H1 (cell line): Measurements from ENCODE around the gene CCT4. TPM values are rescaled to one million over a fixed set of nuclear protein-coding genes. Genes with fewer than 3 reads are reported as not detected.

Experiments used
- CTCF ChIA-PET: fragments of 300-600 bp; sonication (Branson Sonifier 250); formaldehyde crosslinking; loops from one replicate; lab custom pipeline; 2021; ENCODE audit not compliant: partially characterized antibody; lab: Charles Lee
- POLR2A ChIA-PET: fragments of 300-600 bp; sonication (Branson Sonifier 250); formaldehyde crosslinking; loops from one replicate; lab custom pipeline; 2021; ENCODE audit warnings: inconsistent platforms; ENCODE audit not compliant: partially characterized antibody; lab: Charles Lee
- DNase-seq, 2 experiments: peaks; one replicate each; pipeline versions ENCODE4 v3.0.0 to v3.0.0-alpha.2; 2010 to 2022; ENCODE audit warnings: low spot score in 2 of 2, low read depth in 1 of 2, mixed read lengths in 1 of 2
- FAIRE-seq: peaks from 2 replicates; lab custom pipeline; 2011; peaks lifted over from hg19 to GRCh38; lab: Jason Lieb, UNC
- H2AFZ ChIP-seq: 2 replicates; pipeline ENCODE4 v1.8.1; 2012; ENCODE audit warnings: low read length, inconsistent platforms
- H2AK5ac ChIP-seq: 2 replicates; pipeline ENCODE4 v1.6.1; 2013; ENCODE audit warnings: low read depth, low read length
- H2BK120ac ChIP-seq: replicated peaks from 2 replicates; pipeline ENCODE3; 2013; ENCODE audit warnings: low read depth, low read length, inconsistent platforms
- H2BK12ac ChIP-seq: 2 replicates; pipeline ENCODE4 v1.6.1; 2013; ENCODE audit warnings: low read depth, low read length
- H2BK15ac ChIP-seq: 2 replicates; pipeline ENCODE4 v1.6.1; 2013; ENCODE audit warnings: low read length
- H2BK20ac ChIP-seq: 2 replicates; pipeline ENCODE4 v1.6.1; 2013; ENCODE audit warnings: low read length
- H2BK5ac ChIP-seq: 2 replicates; pipeline ENCODE4 v1.6.1; 2013; ENCODE audit warnings: low read depth, low read length
- H3K14ac ChIP-seq: 2 replicates; pipeline ENCODE4 v1.6.1; 2013; ENCODE audit warnings: inconsistent platforms; ENCODE audit not compliant: insufficient read length
- H3K18ac ChIP-seq: 2 replicates; pipeline ENCODE4 v1.6.1; 2013; ENCODE audit warnings: low read length; ENCODE audit errors: extremely low read depth
- H3K23ac ChIP-seq: 2 replicates; pipeline ENCODE4 v1.6.1; 2013; ENCODE audit warnings: inconsistent platforms; ENCODE audit not compliant: insufficient read length
- H3K23me2 ChIP-seq: 2 replicates; pipeline ENCODE4 v1.6.1; 2013; ENCODE audit warnings: low read depth, low read length
- H3K27ac ChIP-seq: 2 replicates; pipeline ENCODE4 v1.6.1; 2011; ENCODE audit warnings: low read depth, low read length, inconsistent platforms
- H3K27me3 ChIP-seq, 4 experiments: replicated peaks in 1 of 4; 1 replicate in 1 of 4; 2 replicates in 3 of 4; pipeline versions ENCODE4 v1.6.1 to v1.8.1; 2011 to 2013; ENCODE audit warnings: low read length in 3 of 4, mild to moderate bottlenecking in 3 of 4, inconsistent platforms in 2 of 4, mixed read lengths in 2 of 4, moderate library complexity in 1 of 4; ENCODE audit not compliant: control insufficient read depth in 3 of 4, insufficient read depth in 3 of 4; ENCODE audit errors: extremely low read depth in 1 of 4
- H3K36me3 ChIP-seq, 4 experiments: 2 replicates each; pipeline versions ENCODE4 v1.6.1 to v1.8.1; 2011 to 2013; ENCODE audit warnings: mild to moderate bottlenecking in 4 of 4, low read length in 3 of 4, moderate library complexity in 2 of 4, control low read depth in 1 of 4, inconsistent platforms in 1 of 4; ENCODE audit not compliant: insufficient read depth in 4 of 4, control insufficient read depth in 2 of 4
- H3K4ac ChIP-seq: replicated peaks from 2 replicates; pipeline ENCODE3; 2013; ENCODE audit warnings: low read length, low read depth, mixed read lengths, inconsistent platforms; ENCODE audit not compliant: insufficient read length
- H3K4me1 ChIP-seq, 4 experiments: replicated peaks in 1 of 4; 1 replicate in 1 of 4; 2 replicates in 3 of 4; pipeline versions ENCODE4 v1.6.1 to v1.8.1; 2011 to 2013; ENCODE audit warnings: low read length in 3 of 4, inconsistent platforms in 2 of 4, mixed read lengths in 1 of 4; ENCODE audit not compliant: insufficient read depth in 4 of 4, control insufficient read depth in 3 of 4
- H3K4me2 ChIP-seq, 2 experiments: 2 replicates each; pipeline versions ENCODE4 v1.6.1 to v1.8.1; 2011 to 2013; ENCODE audit warnings: low read depth in 2 of 2, low read length in 2 of 2, control low read depth in 1 of 2, inconsistent platforms in 1 of 2, mild to moderate bottlenecking in 1 of 2; ENCODE audit not compliant: insufficient read depth in 1 of 2
- H3K4me3 ChIP-seq, 4 experiments: fragments of 200-600, 300-600 bp in 1 of 4; sonication (generic), shearing (Covaris generic), sonication (Bioruptor Twin) in 1 of 4; 2 replicates each; pipeline versions ENCODE4 v1.5.1 to v1.8.1; 2011 to 2016; ENCODE audit warnings: low read length in 4 of 4, low read depth in 3 of 4, control low read depth in 2 of 4, inconsistent platforms in 2 of 4, mild to moderate bottlenecking in 2 of 4, mixed read lengths in 1 of 4, moderate library complexity in 1 of 4; ENCODE audit not compliant: insufficient read depth in 2 of 4; ENCODE audit errors: extremely low read depth in 1 of 4
- H3K56ac ChIP-seq: replicated peaks from 2 replicates; pipeline ENCODE3; 2013; ENCODE audit warnings: low read depth, mild to moderate bottlenecking, mixed read lengths, low read length, inconsistent platforms; ENCODE audit not compliant: insufficient read length
- H3K79me1 ChIP-seq: 2 replicates; pipeline ENCODE4 v1.6.1; 2013; ENCODE audit warnings: low read depth, low read length, control low read depth
- H3K79me2 ChIP-seq, 2 experiments: 2 replicates each; pipeline versions ENCODE4 v1.6.1 to v1.8.1; 2012 to 2013; ENCODE audit warnings: low read length in 2 of 2, mild to moderate bottlenecking in 2 of 2, inconsistent platforms in 1 of 2; ENCODE audit not compliant: insufficient read depth in 2 of 2, control insufficient read depth in 1 of 2
- H3K9ac ChIP-seq, 4 experiments: replicated peaks in 1 of 4; 1 replicate in 1 of 4; 2 replicates in 3 of 4; pipeline versions ENCODE4 v1.6.1 to v1.8.1; 2011 to 2013; ENCODE audit warnings: low read depth in 3 of 4, low read length in 3 of 4, control low read depth in 2 of 4, mild to moderate bottlenecking in 2 of 4, moderate library complexity in 2 of 4, inconsistent platforms in 1 of 4; ENCODE audit errors: extremely low read depth in 1 of 4
- H3K9me3 ChIP-seq, 2 experiments: 2 replicates each; pipeline versions ENCODE4 v1.6.1 to v1.8.1; 2012 to 2013; ENCODE audit warnings: mild to moderate bottlenecking in 2 of 2, moderate library complexity in 2 of 2, control low read depth in 1 of 2, inconsistent platforms in 1 of 2, low read depth in 1 of 2, low read length in 1 of 2, mixed read lengths in 1 of 2; ENCODE audit not compliant: insufficient read depth in 2 of 2
- H4K20me1 ChIP-seq, 2 experiments: replicated peaks in 1 of 2; 2 replicates each; pipeline versions ENCODE3 to v1.8.1; 2011 to 2013; ENCODE audit warnings: inconsistent platforms in 2 of 2, low read length in 2 of 2, mild to moderate bottlenecking in 1 of 2; ENCODE audit not compliant: insufficient read depth in 2 of 2, control insufficient read depth in 1 of 2
- H4K5ac ChIP-seq: 2 replicates; pipeline ENCODE4 v1.6.1; 2013; ENCODE audit warnings: low read length, low read depth, mixed read lengths, inconsistent platforms; ENCODE audit not compliant: insufficient read length
- H4K8ac ChIP-seq: 2 replicates; pipeline ENCODE4 v1.8.0; 2013; ENCODE audit warnings: mild to moderate bottlenecking, moderate library complexity, low read length, inconsistent platforms; ENCODE audit not compliant: insufficient read depth; ENCODE audit errors: extremely low read depth
- H4K91ac ChIP-seq: replicated peaks from 2 replicates; pipeline ENCODE3; 2013; ENCODE audit warnings: low read length, mixed read lengths, inconsistent platforms; ENCODE audit not compliant: insufficient read length
- ASH2L ChIP-seq: fragments of 200-600, 300-600 bp; sonication (generic); IDR thresholded peaks from one replicate; pipeline ENCODE4 v1.7.1; 2017; ENCODE audit warnings: low read length
- CBX5 ChIP-seq: fragments of 300-800, 300-1000 bp; sonication (generic); IDR thresholded peaks from 2 replicates; pipeline ENCODE4 v1.7.1; 2016; ENCODE audit warnings: antibody characterized with exemption, low read length, low read depth
- KDM5A ChIP-seq: fragments of 200-600 bp; IDR thresholded peaks from 2 replicates; pipeline ENCODE4 v1.7.1; 2012; ENCODE audit warnings: mild to moderate bottlenecking, low read length, inconsistent platforms, mixed read lengths
- PHF8 ChIP-seq: fragments of 200-600 bp; sonication (generic); conservative IDR thresholded peaks from 2 replicates; pipeline ENCODE4 v1.7.1; 2012; ENCODE audit warnings: low read depth, mild to moderate bottlenecking, inconsistent platforms, low read length, moderate library complexity
- POU5F1 ChIP-seq: IDR thresholded peaks from 2 replicates; pipeline ENCODE4 v1.6.1; 2011; ENCODE audit warnings: low read depth, mild to moderate bottlenecking, low read length, moderate library complexity
- SAP30 ChIP-seq: fragments of 300-600 bp; sonication (generic); IDR thresholded peaks from 2 replicates; pipeline ENCODE4 v1.7.1; 2012; ENCODE audit warnings: low read length, moderate library complexity, mild to moderate bottlenecking, inconsistent platforms; ENCODE audit not compliant: insufficient read depth, insufficient replicate concordance
- SIN3A ChIP-seq, 2 experiments: IDR thresholded peaks in 1 of 2; conservative IDR thresholded peaks in 1 of 2; 2 replicates each; pipeline ENCODE4 v1.6.1; 2011 to 2012; ENCODE audit warnings: low read length in 2 of 2, improper control_type of control experiment in 1 of 2, low read depth in 1 of 2, mild to moderate bottlenecking in 1 of 2
- SIX5 ChIP-seq: IDR thresholded peaks from 2 replicates; pipeline ENCODE4 v1.6.1; 2011; ENCODE audit warnings: mild to moderate bottlenecking, low read depth, low read length
- SP1 ChIP-seq: IDR thresholded peaks from 2 replicates; pipeline ENCODE4 v1.6.1; 2011; ENCODE audit warnings: low read depth, low read length
- TBP ChIP-seq: IDR thresholded peaks from 2 replicates; pipeline ENCODE4 v1.6.1; 2011; ENCODE audit warnings: low read depth, low read length, improper control_type of control experiment
- ZNF274 ChIP-seq: IDR thresholded peaks from 2 replicates; pipeline ENCODE4 v1.7.0; 2012; ENCODE audit warnings: low read length, borderline replicate concordance; ENCODE audit errors: extremely low read depth
- WGBS, 2 experiments: shearing (Covaris generic) in 1 of 2; methylation state at CpG; one replicate each; pipeline versions ENCODE4 v1.1.6 to v1.1.7; 2013 to 2015; ENCODE audit warnings: low lambda C conversion rate in 2 of 2, mixed read lengths in 2 of 2, inconsistent platforms in 1 of 2, low coverage in 1 of 2, missing lambda C conversion rate in 1 of 2; ENCODE audit not compliant: insufficient replicate concordance in 2 of 2, insufficient coverage in 1 of 2, insufficient read length in 1 of 2; ENCODE audit errors: extremely low coverage in 1 of 2, missing lambda C conversion rate in 1 of 2; 5-methylcytosine and 5-hydroxymethylcytosine counted together
- polyA plus RNA-seq, 7 experiments: library from polyadenylated mRNA; depleted of rRNA in 3 of 7; stranded (reverse) in 5 of 7; unstranded in 2 of 7; fragments of >200 nt in 5 of 7; fragments of 200-250 nt in 2 of 7; gene quantifications; 1 replicate in 5 of 7; 2 replicates in 1 of 7; 4 replicates in 1 of 7; pipeline versions ENCODE4 v1.2.1 to v1.2.3, GENCODE V29; 2011 to 2013; ENCODE audit warnings: missing spikeins in 2 of 7, mixed read lengths in 2 of 7
- total RNA-seq: library from RNA; stranded (reverse); fragmentation: NEBNext Ultra II Directional; extraction: Animal tissue kit (Norgen Biotek cat#: 25700); gene quantifications from 2 replicates; pipeline ENCODE4 v1.2.1, GENCODE V29; 2021
- TF ChIP-seq, protein P1 (sequence below): IDR thresholded peaks from 2 replicates; pipeline ENCODE4 v1.6.1; 2011; ENCODE audit warnings: low read length, improper control_type of control experiment

Gene CCT4
- total and polyA plus RNA-seq, 2 of the 8 experiments (the other 6 are each of a cell fraction or from before 2014, with no cell fraction given): 129 to 359 TPM

DNA sequence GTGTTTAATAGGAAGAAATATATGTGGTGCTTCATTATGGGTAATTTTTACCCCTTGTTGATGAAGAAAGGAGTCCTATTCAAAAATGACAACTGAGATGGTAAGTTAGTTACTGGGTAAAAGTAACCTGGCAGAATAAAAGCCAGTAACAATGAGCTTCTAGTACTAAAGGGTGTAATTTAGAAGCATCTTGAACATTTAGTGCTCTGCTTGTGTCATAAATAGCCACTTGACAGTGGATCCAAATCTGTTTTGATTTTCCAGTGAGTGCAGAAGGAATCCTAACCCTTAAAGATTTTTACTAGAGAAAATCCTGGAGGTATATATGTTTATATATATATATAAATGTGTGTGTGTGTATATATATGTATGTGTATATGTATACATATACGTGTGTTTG lies 32.1 kb upstream of the CCT4 start:
- Histone ChIP-seq H2BK15ac (no peak overlapping the region), H3K36me3 (0 out of 8 replicates have a peak, but pooled peaks cover 0 to 3% (median 0%) of the 10 kb centered on the region in 4 experiments), H3K9ac (no peak overlapping the region), H3K27ac (no peak overlapping the region), H2BK12ac (no peak overlapping the region), H2AK5ac (no peak overlapping the region), H4K5ac (no peak overlapping the region), H2AFZ (no peak overlapping the region), H3K4me2 (no peak overlapping the region), H3K9me3 (no peaks in the 10 kb centered on the region), H2BK120ac (no peak overlapping the region), H3K14ac (no peak overlapping the region), H3K23me2 (0 out of 2 replicates have a peak, but pooled peaks cover 2% of the 10 kb centered on the region), H3K56ac (no peak overlapping the region), H4K91ac (no peak overlapping the region), H3K4me3 (no peak overlapping the region), H2BK20ac (no peak overlapping the region), H4K8ac (no peak overlapping the region), H3K27me3 (0 out of 7 replicates have a peak, but pooled peaks cover 0 to 2% (median 0%) of the 10 kb centered on the region in 4 experiments), H2BK5ac (no peak overlapping the region), H3K18ac (no peak overlapping the region), H3K23ac (no peak overlapping the region), H3K79me1 (no peaks in the 10 kb centered on the region), H4K20me1 (no peaks in the 10 kb centered on the region), H3K79me2 (no peaks in the 10 kb centered on the region), H3K4ac (no peak overlapping the region), H3K4me1 (no peaks in the 10 kb centered on the region)
- POLR2A ChIA-PET: no interaction called here
- CTCF ChIA-PET: interaction anchor here (0.6 to 1.2 kb wide), 5 partner anchors 10 to 375 kb away, joined by 3 to 6 read pairs (median 3); no protein-coding TSS in a partner anchor
- no peak for DNase-seq
- WGBS, 2 experiments: 71% methylated on average over 1 of the region's 1 CpG; no CpG with 5 or more reads in 1 of the 2 experiments
- no peak for FAIRE-seq
- TF ChIP-seq ASH2L: no peak
- no peak for TF ChIP-seq PHF8
- no peak for TF ChIP-seq KDM5A
- TF ChIP-seq SIX5: no peak
- no peak for TF ChIP-seq SIN3A (conservative IDR thresholded peaks at IDR 0.05 in 1 of 2, IDR thresholded peaks at IDR 0.05 in 1 of 2; ENCODE audit: low read depth in 1 of 2, low read length in 2 of 2)
- TF ChIP-seq SP1: no peak
- no peak for TF ChIP-seq SAP30
- TF ChIP-seq ZNF274: no peak
- TF ChIP-seq TBP: no peak
- TF ChIP-seq CBX5: no peak
- TF ChIP-seq POU5F1: no peak
- TF ChIP-seq, protein P1, sequence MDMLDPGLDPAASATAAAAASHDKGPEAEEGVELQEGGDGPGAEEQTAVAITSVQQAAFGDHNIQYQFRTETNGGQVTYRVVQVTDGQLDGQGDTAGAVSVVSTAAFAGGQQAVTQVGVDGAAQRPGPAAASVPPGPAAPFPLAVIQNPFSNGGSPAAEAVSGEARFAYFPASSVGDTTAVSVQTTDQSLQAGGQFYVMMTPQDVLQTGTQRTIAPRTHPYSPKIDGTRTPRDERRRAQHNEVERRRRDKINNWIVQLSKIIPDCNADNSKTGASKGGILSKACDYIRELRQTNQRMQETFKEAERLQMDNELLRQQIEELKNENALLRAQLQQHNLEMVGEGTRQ: no peak
